Activated CD4-positive, alpha-beta T cell treated with anti-CD3 and anti-CD28 coated beads, Interleukin-2, amount 50 U/mL, for 48 hours (primary cell): ENCODE results near the gene CHCHD6.

Experiments
- DNase-seq, 2 experiments: peaks; one replicate each; pipeline ENCODE4 v3.0.0-alpha.2; 2020

The CHCHD6 gene

DNA sequence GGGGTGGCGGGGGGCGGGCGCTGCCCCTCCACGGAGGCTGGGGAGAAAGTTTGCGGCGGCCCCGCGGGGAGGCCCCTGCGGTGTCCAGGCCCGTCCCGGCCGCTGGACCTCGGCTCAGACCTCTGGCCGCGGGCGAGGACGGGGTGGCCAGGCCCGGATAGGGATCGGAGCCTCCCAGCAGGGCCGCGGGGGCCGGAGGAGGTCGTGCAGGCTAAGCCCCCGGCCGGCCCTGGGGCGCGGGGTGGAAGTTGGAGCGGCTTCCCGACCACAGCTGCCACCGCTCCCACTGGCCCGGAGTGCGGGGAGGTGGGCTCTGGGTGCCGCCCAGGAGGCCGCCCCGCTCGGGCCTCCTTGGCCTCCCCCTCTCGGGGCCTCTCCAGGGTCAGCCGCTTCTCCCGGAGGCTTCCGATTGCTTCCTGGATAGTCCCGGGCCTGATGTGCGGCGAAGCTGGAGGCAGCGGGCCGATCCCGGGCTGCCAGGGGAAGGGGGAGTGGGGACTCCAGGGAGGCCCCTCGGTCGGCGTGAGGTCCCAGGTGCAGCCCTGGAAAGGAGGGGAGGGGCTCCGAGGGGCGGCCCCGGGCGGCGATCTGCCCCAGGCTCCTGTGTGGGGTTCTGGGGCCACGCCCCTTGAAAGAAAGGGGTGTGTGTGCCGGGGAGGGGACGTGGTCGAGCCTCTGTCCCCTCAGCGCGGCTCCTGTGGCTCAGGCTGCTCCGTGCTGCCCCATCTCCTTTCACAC is 279.8 kb downstream of the CHCHD6 start:
- DNase-seq: peak; percentile 39 to 50

DNA sequence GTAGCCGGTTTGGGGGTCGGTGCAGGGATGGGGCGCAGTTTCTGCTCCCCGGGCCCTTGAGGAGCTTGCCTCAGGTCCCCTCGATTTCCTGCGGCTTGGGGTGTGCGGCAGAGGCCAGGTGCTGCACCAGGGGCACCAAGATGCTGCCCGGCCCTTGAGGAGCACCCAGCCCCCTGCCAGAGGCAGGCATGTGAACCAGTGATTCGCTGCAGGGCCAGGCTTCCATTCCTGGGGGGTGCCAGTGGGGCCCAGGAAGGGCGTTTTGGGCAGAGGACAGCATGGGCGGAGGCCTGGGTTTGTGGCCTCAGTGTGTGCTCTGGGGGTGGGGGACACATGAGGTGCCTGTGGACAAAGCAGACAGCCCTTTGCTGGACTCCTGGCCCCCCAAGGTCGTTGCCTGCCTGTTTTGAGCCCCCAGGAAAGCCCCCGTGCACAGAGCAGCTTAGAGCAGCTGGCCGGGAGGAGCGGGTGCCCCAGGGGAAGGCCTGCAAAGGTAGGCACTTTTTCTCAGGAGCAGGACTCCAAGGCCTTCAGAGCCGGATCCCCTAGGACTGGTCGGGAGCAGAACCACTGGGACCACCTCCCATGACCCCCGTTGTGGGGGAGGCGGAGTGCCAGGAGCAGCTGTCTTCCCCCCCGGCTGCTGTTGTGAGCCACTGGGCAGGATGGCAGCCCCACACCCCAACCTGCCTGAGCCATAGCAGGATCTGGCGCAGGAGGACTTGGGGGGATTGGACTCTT is 280.5 kb downstream of the CHCHD6 start:
- no peak for DNase-seq

DNA sequence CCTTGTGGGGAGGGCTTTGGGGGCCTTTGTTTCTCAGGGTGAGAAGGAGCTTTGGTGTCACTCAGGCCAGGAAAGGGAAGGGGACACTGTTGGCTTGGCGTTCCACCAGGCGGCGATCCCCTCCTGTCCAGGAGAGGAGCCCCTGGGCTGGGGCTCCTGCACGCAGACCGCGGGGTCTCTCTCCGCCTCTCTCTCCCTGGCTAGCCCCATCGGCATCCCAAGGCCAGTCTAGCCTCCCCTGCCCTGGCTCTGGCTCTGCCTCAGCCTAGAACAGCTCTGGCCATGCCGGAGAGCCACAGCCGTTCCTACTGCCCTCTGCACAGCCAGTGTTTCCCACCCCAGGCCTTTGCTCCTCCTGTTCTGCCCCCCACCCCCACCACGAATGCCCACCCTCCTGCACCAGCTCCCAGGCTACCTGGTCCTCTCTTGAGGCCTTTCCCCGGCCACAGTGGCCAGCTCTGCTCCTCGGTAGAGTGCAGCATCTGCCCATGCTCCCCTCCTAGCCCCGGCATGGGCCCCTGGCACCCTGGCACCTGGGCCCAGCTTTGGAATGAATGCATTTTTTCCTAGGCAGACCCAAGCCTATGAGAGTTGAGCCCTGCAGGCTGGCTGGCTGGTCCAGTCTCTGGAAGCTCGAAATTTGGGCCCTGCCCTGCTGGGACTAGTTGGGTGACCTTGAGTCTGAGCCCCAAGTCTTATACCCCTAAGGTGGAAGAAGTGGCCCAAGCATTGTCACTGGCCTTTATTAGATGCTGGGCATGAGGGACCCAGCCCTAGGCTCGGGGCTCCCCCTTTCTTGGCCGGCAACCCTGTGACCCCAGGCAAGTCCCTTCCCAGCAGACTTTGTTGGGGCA is 281.3 kb downstream of the CHCHD6 start:
- no peak for DNase-seq

- no peak for DNase-seq
Observed at GRCh38 chr3:126986001-126986400, 282.0 kb downstream of the CHCHD6 start.

- no peak for DNase-seq
Observed at GRCh38 chr3:126987129-126987528, 283.1 kb downstream of the CHCHD6 start.

GRCh38 chr3:126987596-126987995 is 283.6 kb downstream of the CHCHD6 start:
- no peak for DNase-seq

DNA sequence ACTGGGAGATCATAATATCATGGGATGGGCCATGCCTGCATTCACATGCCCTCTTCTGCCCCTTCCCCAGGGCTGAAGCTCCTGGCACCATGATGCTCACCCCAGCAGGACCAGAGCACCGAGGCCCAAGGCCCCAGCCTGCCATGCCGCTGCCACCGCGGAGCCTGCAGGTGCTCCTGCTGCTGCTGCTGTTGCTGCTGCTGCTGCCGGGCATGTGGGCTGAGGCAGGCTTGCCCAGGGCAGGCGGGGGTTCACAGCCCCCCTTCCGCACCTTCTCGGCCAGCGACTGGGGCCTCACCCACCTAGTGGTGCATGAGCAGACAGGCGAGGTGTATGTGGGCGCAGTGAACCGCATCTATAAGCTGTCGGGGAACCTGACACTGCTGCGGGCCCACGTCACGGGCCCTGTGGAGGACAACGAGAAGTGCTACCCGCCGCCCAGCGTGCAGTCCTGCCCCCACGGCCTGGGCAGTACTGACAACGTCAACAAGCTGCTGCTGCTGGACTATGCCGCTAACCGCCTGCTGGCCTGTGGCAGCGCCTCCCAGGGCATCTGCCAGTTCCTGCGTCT is 284.5 kb downstream of the CHCHD6 start:
- DNase-seq: no peak

- DNase-seq: no peak
Observed at GRCh38 chr3:126989316-126990023, 285.4 kb downstream of the CHCHD6 start.

DNA sequence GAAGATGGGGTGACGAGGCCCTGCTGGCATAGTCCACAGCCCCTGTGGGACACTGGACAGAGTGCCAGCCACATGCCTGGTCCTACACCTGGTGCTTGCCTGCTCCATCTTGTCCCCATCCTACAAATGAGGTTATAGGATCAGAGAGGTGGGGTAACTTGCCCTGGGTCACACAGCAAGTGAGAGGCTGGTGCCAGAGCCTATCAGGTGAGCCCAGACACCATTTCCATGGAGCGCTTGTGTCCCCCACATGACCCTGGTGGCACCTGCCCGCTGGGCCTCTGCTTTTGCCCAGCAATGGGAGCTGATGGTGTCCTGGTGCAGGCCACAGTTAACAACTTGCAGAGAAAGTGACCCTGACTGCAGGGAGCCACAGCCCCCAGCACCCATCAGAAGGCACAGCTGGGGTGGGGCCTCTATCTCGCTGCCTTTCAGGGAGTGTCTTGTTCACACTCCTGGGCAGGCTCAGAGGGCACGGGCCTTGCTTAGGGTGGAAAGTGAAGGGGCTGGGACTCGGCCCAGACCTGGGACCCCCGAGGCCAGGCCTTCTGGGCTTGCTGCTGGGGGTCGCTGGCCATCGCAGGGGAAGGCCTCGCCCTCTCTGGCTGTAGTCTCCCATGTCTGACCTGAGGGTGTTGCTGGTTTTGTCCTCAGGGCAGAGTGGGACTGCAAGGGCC is 286.1 kb downstream of the CHCHD6 start:
- no peak for DNase-seq

GRCh38 chr3:126990890-126991289 is 286.9 kb downstream of the CHCHD6 start:
- no peak for DNase-seq

GRCh38 chr3:126991366-126992200 is 287.5 kb downstream of the CHCHD6 start:
- no peak for DNase-seq

DNA sequence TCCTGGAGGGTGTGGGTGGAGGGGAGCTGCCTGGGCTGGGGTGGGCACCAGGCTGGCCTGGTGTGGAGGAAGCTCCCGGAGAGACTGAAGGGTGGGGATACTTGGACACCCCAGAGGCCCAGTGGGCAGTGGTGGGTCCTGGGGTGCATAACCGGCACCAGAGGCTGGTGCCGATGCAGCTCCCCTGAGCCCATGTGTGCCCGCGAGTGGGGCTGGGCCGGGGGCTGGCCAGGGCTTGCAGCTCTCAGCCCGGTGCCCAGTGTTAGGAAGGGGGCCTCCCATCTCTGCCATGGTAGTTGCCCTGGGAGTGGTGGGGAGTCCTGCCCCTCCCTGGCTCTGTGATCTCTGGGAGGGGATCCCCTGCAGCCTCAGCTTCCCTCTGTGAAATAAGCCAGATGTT is 288.2 kb downstream of the CHCHD6 start:
- no peak for DNase-seq

DNA sequence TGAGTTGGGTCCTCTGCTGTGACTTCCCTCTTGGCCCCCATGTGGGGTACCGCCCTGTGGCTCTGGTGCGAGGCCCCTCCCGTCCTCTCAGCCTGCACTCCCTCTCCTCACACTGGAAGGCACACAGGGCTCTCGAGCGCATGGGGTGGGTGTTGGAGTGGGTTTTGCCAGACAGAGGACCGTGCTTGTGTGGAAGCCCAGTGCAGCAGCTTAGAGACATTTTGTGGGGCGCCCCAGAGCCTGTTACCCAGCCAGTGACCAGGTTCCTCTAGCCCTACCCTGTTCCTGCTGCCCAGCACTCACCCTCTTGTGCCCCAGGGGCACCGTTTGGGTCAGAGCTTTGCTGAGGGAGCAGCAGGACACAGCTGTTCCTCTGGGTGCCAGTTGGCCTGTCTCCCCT is 288.7 kb downstream of the CHCHD6 start:
- DNase-seq: no peak

DNA sequence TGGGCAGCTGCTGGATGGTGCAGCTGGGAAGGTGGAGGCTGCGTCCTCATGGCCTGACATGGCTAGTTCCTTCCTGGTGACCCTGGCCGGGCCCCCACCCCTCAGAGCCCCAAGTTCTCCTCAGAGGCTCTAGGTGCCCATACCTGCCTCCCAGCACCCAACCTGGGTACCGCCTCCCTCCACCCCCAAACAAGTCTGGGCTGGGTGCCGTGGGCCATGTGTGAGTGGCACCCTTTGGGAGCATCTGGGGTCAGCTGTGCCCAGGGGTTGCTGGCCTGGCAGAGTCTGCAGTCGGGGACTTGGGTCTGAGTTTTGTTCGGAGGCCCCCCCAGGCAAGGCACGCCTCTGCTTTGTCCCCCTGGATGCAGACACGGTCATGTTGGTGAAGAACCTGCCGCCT is 289.4 kb downstream of the CHCHD6 start:
- DNase-seq: no peak

DNA sequence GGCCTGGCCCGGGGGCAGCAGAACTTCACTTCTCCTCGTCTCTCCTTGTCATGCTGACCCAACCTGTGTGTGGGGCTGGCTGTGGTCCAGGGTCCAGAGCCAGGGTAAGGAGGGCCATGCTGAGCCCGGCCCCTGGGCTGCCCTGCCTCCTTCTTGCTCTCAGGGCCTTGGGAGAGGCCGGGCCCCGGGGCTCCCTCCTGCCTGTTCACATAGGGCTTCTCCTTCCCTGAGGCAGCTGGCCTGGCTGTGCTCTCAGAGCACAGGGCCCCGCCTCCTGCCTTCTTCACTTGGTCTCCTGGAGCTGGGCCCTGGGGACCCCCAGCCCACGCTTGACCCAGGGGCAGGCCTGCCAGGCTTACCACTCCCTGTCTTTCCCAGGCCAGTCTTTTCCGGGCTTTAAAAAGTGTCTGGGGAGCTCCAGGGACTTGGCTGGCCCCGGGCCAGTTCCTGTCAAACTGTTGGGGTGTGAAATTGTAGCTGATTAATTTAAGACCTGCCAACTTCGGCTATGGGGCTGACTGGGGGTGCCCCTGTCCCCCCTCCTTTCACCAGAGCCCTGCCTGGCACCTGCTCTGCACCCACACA is 290.7 kb downstream of the CHCHD6 start:
- no peak for DNase-seq

- no peak for DNase-seq
Observed at GRCh38 chr3:126995254-126995780, 291.3 kb downstream of the CHCHD6 start.

DNA sequence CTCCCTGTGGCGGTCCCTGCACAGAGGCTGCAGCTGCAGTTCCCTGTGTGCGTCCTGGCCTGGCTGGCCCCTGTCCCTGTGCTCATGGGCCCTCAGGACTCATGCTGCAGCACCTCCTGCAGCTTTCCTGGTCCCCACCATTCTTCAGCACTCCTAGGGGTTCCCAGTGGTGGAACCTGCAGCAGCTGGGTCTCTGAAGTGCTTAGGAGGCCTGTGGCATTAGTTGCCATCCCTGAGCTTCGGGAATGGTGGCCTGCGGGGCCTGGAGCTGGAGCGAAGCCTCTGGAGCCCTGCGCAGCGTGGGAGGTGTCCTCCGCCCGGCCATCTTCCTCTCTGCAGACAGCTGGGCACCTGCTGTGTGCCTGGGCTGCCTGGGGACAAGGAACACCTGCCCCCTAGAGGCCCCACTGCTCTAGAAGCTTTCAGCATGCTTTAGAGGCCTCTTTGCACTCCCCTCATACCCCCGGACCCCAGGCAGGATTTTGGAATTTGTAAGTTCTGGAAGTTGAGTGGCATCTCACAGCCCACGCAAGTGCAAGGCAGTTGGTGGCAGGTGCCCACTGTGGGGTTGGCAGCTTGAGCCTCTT is 292.0 kb downstream of the CHCHD6 start:
- no peak for DNase-seq

DNA sequence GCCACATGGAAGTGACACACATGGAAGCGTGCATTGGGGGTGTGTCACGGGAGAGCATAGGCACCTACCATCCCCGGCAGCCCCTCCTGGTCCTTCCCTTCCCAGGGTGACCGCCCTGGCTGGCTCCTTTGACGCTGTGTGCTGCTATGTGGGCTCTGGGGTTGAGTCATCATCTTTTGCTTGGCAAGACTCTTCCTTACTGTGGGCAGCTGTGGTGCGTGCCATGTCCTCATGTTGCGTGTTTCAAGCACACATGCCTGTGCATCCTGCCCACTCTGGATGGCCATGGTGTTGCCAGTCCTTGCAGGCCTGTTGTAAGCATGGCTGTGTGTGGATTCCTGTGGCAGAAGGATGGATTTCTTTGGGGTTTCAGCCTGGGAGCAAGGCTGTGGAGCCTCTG is 292.9 kb downstream of the CHCHD6 start:
- DNase-seq: no peak

GRCh38 chr3:126997455-126998038 is 293.5 kb downstream of the CHCHD6 start:
- no peak for DNase-seq

GRCh38 chr3:126998320-126998719 is 294.3 kb downstream of the CHCHD6 start:
- DNase-seq: no peak
